HEK293T (cell line): Measurements from ENCODE around the gene NCAPD2.

Source experiments
- CTCF ChIA-PET: fragments of 350-600 bp; formaldehyde crosslinking; extraction: SDS; loops from one replicate; lab custom pipeline; 2021; ENCODE audit warnings: antibody characterized with exemption, inconsistent platforms; lab: Yijun Ruan, JAX
- POLR2A ChIA-PET: fragments of 350-600 bp; formaldehyde crosslinking; extraction: SDS; loops from one replicate; lab custom pipeline; 2020; ENCODE audit warnings: antibody characterized with exemption, inconsistent platforms; lab: Yijun Ruan, JAX
- DNase-seq: peaks from one replicate; pipeline ENCODE4 v3.0.0; 2012; ENCODE audit warnings: mixed read lengths; ENCODE audit errors: extremely low spot score
- ARNT ChIP-seq: fragments of 450-650 bp; IDR thresholded peaks from 2 replicates; pipeline ENCODE4 v1.6.1; 2017; ENCODE audit warnings: mild to moderate bottlenecking
- BHLHE40 ChIP-seq: fragments of 450-650 bp; IDR thresholded peaks from 2 replicates; pipeline ENCODE4 v1.6.1; 2016; ENCODE audit warnings: mild to moderate bottlenecking, moderate library complexity, borderline replicate concordance
- CTBP1 ChIP-seq: fragments of 450-650 bp; IDR thresholded peaks from 2 replicates; pipeline ENCODE4 v1.6.1; 2016; ENCODE audit warnings: borderline replicate concordance
- ELF4 ChIP-seq: fragments of 450-650 bp; IDR thresholded peaks from 2 replicates; pipeline ENCODE4 v1.6.1; 2017; ENCODE audit warnings: antibody characterized with exemption
- FOXA1 ChIP-seq: fragments of 450-650 bp; IDR thresholded peaks from 2 replicates; pipeline ENCODE4 v1.6.1; 2016; ENCODE audit warnings: mild to moderate bottlenecking
- FOXK2 ChIP-seq: fragments of 450-650 bp; IDR thresholded peaks from 2 replicates; pipeline ENCODE4 v1.6.1; 2016; ENCODE audit warnings: mild to moderate bottlenecking
- FOXM1 ChIP-seq: fragments of 450-650 bp; IDR thresholded peaks from 2 replicates; pipeline ENCODE4 v1.6.1; 2017; ENCODE audit warnings: mild to moderate bottlenecking, borderline replicate concordance
- HDGF ChIP-seq: fragments of 450-650 bp; IDR thresholded peaks from 2 replicates; pipeline ENCODE4 v1.6.1; 2017; ENCODE audit warnings: antibody characterized with exemption, borderline replicate concordance
- L3MBTL2 ChIP-seq: fragments of 450-650 bp; conservative IDR thresholded peaks from 2 replicates; pipeline ENCODE4 v1.6.1; 2016; ENCODE audit warnings: mild to moderate bottlenecking
- LEF1 ChIP-seq: fragments of 450-650 bp; IDR thresholded peaks from 2 replicates; pipeline ENCODE4 v1.6.1; 2017; ENCODE audit warnings: mild to moderate bottlenecking, borderline replicate concordance
- NFRKB ChIP-seq: fragments of 450-650 bp; IDR thresholded peaks from 2 replicates; pipeline ENCODE4 v1.6.1; 2016; ENCODE audit warnings: mild to moderate bottlenecking, moderate library complexity
- SP1 ChIP-seq: fragments of 450-650 bp; IDR thresholded peaks from 2 replicates; pipeline ENCODE4 v1.6.1; 2017
- SUZ12 ChIP-seq: fragments of 450-650 bp; IDR thresholded peaks from 2 replicates; pipeline ENCODE4 v1.6.1; 2016; ENCODE audit warnings: mild to moderate bottlenecking
- TARDBP ChIP-seq: fragments of 450-650 bp; IDR thresholded peaks from 2 replicates; pipeline ENCODE4 v1.6.1; 2016
- ZNF384 ChIP-seq: fragments of 450-650 bp; IDR thresholded peaks from 2 replicates; pipeline ENCODE4 v1.6.1; 2016
- TF ChIP-seq, protein P1 (sequence below): fragments of 450-650 bp; IDR thresholded peaks from 2 replicates; pipeline ENCODE4 v1.6.1; 2016

NCAPD2 gene

DNA sequence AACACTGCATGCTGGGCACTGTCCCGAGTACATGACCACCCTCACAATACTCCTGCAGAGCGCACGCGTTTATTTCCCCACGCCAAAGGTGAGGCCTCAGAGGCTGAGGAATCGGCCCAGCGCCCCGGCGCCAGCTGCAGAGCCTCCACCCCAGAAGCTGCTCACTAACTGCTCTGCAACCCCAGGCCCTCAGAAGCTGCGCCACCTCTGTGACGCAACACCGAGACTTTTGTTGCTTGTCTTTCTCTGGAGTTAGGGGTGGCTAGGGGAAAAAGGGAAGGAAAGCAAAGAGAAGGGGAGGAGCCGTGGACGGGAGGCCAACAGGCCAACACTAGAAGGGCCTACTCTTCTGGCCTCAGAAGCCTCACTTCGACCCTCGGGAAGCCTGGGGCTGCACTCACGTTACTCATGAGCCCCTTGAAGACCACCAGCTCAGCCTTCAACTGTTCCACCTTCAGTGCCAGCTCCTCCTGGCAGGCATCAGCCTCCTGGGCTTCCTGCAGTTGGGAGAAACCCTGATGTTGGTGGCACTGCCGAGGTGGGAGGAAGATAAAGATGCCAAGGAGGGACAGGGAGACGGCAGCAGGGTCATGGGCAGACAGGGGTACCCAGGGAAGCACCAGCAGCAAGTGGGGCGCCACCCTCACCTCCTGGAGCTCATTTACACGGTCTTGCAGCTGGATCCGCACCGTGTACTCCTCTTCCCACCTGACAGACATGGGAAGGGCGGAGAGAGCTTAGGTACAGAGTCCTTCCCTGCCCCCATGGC is 56.6 kb downstream of the NCAPD2 start:
- ChIA-PET POLR2A (interaction anchor here (1.1 to 9.8 kb wide), 5 partner anchors 12 to 80 kb away, joined by 4 to 77 read pairs (median 7); partner anchors contain the start of genes GAPDH, MRPL51, NOP2 and VAMP1), CTCF (interaction anchor here (1.4 to 6.9 kb wide), 2 partner anchors 12 to 13 kb away, joined by 5 to 72 read pairs; no protein-coding TSS in a partner anchor)
- no peak for TF ChIP-seq HDGF
- no peak for TF ChIP-seq L3MBTL2
- no peak for DNase-seq

DNA sequence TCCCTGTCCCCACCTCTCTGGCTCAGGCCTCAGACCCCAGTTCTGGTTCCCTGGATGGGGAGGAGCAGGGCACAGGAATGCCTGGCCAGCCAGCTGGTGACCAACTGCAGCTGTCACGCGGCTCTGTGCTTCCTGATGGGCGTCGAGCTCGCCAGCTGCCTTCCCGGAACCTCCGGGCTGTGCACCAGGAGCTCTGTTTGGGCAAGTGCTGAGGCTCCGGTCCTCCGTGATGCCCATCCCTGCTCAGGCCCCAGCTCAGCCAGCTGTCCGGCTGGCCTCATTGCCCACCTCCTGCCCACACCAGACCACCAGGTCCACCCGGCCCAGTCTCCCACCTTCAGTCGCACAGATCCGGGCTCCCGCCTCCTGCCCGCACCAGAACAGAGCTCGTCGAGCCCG is 57.2 kb downstream of the NCAPD2 start:
- ChIA-PET POLR2A (interaction anchor here (1.1 to 9.8 kb wide), 5 partner anchors 12 to 80 kb away, joined by 4 to 77 read pairs (median 7); partner anchors contain the start of genes GAPDH, MRPL51, NOP2 and VAMP1), CTCF (interaction anchor here (1.4 to 6.9 kb wide), 2 partner anchors 12 to 13 kb away, joined by 5 to 72 read pairs; no protein-coding TSS in a partner anchor)

DNA sequence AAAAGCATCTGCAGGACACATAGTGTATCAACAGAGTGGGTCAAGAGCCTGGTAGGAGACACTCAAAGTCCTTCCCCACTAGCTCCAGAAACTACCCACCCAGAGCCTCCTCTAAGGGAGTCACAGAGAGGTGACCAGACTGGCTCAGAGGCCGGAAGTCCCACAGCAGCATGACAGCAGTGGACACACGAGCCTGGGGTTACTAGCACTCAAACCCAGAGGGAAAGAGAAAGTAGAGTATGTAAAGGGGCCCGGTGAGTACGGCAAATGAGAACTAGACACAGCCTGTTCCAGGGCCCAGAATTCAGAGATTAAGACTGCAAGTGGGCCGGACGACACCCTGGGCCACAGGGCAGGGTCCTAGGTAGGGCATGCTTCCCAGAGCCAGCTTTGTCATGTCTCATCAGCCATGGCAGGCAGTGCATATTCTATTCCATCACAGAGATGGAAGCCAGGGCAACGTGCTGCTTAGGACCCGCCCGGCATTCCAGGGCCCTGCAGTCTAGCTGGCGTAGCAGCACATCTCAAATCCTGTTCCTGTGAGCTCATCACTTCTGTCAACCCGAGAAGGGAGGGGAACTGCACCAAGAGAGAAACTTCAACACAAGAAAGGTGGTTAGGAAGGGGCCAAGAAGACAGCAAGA is 57.7 kb downstream of the NCAPD2 start:
- TF ChIP-seq ELF4 (no peak), CTBP1 (no peak), HDGF (no peak), BHLHE40 (no peak), L3MBTL2 (no peak), ZNF384 (no peak), NFRKB (no peak)
- TF ChIP-seq, protein P1, sequence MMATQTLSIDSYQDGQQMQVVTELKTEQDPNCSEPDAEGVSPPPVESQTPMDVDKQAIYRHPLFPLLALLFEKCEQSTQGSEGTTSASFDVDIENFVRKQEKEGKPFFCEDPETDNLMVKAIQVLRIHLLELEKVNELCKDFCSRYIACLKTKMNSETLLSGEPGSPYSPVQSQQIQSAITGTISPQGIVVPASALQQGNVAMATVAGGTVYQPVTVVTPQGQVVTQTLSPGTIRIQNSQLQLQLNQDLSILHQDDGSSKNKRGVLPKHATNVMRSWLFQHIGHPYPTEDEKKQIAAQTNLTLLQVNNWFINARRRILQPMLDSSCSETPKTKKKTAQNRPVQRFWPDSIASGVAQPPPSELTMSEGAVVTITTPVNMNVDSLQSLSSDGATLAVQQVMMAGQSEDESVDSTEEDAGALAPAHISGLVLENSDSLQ = no peak
- ChIA-PET CTCF (interaction anchor here (0.9 to 6.9 kb wide), 3 partner anchors 12 to 19 kb away, joined by 3 to 72 read pairs (median 5); no protein-coding TSS in a partner anchor), POLR2A (interaction anchor here (0.6 to 9.8 kb wide), 5 partner anchors 13 to 214 kb away, joined by 3 to 77 read pairs (median 7); partner anchors contain the start of genes GAPDH, NOP2, PTMS and VAMP1)
- DNase-seq = no peak

More for the DNA sequence above, 57.2 kb downstream of the NCAPD2 start:
- DNase-seq = no peak
- TF ChIP-seq FOXM1 (no peak), TARDBP (no peak), HDGF (no peak), FOXA1 (no peak), SUZ12 (no peak), NFRKB (no peak), BHLHE40 (no peak), FOXK2 (no peak), CTBP1 (no peak), ZNF384 (no peak), SP1 (no peak), ELF4 (no peak), LEF1 (no peak), ARNT (no peak), L3MBTL2 (no peak)
- TF ChIP-seq, protein P1 = no peak

DNA sequence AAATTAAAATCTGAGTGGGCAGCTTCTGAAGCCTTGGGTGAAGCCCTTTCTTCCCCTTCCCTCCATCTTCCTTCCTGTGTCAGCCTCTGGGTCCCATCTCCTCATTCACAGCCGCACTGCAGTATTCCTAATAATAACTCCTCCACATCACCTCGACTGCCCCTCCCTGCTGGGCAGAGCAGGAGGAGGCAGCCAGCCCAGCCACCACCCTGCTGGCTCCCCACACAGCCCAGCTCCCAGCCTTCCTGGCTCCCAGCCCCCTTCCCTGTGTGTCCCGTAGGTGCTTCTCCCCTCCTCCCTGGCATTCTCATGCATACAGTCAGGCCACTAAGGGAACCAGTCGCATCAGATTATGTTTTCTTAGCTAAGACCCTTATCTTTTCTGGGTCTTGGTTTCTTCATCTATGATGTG is 58.2 kb downstream of the NCAPD2 start:
- CTCF ChIA-PET = interaction anchor here (0.9 to 6.9 kb wide), 4 partner anchors 11 to 20 kb away, joined by 3 to 72 read pairs (median 4); no protein-coding TSS in a partner anchor
- no peak for TF ChIP-seq NFRKB
- TF ChIP-seq TARDBP = no peak
- TF ChIP-seq SUZ12 = no peak
- no peak for TF ChIP-seq FOXA1
- no peak for TF ChIP-seq ARNT
- no peak for TF ChIP-seq FOXK2
- TF ChIP-seq BHLHE40 = no peak
- no peak for TF ChIP-seq L3MBTL2
- no peak for TF ChIP-seq CTBP1
- TF ChIP-seq ELF4 = no peak
- TF ChIP-seq LEF1 = no peak
- no peak for TF ChIP-seq SP1
- no peak for TF ChIP-seq HDGF
- no peak for DNase-seq
- POLR2A ChIA-PET = interaction anchor here (0.6 to 9.8 kb wide), 6 partner anchors 13 to 214 kb away, joined by 3 to 77 read pairs (median 6); partner anchors contain the start of genes GAPDH, MRPL51, NOP2 and PTMS

DNA sequence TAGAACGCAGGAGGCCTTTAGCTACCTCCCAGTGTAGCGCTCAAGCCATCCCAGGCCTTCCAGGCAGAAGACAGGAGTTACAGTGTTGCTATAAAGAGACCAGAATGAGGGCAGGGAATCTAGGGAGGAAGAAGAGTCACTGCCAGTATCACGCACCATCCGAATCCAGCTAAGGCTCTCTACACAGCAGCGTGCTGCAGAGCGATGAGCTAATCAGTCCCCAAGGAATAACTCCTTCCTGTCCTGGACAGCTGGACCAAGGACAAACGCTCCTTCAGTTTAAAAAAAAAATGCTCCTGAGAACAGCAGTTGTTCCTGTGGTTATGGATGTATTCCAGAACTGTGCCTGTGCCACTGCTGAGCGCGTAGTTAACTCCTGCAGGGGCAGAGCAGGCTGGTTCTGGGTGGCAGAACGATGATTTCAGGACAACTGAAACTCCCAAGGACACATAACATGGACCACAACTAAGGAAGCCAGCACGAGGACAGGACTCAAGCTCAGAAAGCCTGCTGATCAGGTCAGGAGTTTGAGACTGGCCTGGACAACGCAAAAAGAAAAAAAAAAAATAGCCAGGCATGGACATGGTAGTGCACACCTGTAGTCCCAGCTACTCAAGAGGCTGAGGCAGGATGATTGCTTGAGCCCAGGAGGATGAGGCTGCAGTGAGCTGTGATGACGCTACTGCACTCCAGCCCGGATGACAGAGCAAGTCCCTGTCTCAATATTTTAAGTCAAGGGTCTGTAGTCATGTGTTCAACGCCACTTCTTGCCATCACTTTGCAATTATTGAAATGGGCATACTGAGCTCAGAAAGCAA is 59.4 kb downstream of the NCAPD2 start:
- TF ChIP-seq LEF1 (no peak), FOXK2 (no peak), SP1 (no peak), L3MBTL2 (no peak), SUZ12 (no peak), BHLHE40 (no peak), FOXA1 (no peak), TARDBP (no peak), NFRKB (no peak), FOXM1 (no peak), CTBP1 (no peak), HDGF (no peak), ZNF384 (no peak), ARNT (no peak), ELF4 (no peak)
- TF ChIP-seq, protein P1 = no peak
- POLR2A ChIA-PET = interaction anchor here (1.0 to 9.8 kb wide), 11 partner anchors 11 to 289 kb away, joined by 3 to 77 read pairs (median 7); partner anchors contain the start of genes COPS7A, GAPDH, MLF2 and MRPL51
- CTCF ChIA-PET = interaction anchor here (0.6 to 6.9 kb wide), 7 partner anchors 11 to 236 kb away, joined by 3 to 72 read pairs (median 5); no protein-coding TSS in a partner anchor
- DNase-seq = no peak
